ENCODE data around the gene TFPI2.

DNA sequence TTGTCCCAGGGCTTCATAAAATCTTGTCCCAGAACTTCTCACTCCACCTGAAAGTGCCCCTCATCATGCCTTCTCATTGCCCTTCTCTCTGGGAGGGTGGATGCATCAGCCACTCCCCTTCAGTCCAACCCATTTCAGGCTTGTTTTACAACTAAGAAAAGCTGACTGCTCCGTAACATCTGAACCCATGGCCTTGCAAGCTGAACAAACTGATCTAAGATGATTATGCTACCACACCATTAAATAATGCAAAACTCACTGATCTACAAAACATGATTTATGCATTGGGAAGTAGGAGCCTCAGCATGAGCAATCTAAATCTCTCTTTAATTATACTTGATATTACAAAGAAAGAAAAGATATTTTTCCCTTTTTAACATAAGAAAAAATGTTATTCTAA, 34.8 kb downstream of the TFPI2 start:
- TF ChIP-seq POLR2A (IDR thresholded peaks at IDR 0.05) (no peak), POLR2AphosphoS5 (IDR thresholded peaks at IDR 0.05) (no peak), EP300 (IDR thresholded peaks at IDR 0.05) (no peak)
- TF ChIP-seq, protein P1, sequence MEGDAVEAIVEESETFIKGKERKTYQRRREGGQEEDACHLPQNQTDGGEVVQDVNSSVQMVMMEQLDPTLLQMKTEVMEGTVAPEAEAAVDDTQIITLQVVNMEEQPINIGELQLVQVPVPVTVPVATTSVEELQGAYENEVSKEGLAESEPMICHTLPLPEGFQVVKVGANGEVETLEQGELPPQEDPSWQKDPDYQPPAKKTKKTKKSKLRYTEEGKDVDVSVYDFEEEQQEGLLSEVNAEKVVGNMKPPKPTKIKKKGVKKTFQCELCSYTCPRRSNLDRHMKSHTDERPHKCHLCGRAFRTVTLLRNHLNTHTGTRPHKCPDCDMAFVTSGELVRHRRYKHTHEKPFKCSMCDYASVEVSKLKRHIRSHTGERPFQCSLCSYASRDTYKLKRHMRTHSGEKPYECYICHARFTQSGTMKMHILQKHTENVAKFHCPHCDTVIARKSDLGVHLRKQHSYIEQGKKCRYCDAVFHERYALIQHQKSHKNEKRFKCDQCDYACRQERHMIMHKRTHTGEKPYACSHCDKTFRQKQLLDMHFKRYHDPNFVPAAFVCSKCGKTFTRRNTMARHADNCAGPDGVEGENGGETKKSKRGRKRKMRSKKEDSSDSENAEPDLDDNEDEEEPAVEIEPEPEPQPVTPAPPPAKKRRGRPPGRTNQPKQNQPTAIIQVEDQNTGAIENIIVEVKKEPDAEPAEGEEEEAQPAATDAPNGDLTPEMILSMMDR (IDR thresholded peaks at IDR 0.05), result no peak

Measured in sigmoid colon (tissue), 4 donors.